ENCODE results near the gene RIMKLA.
A peak's percentile ranks its signal among the peaks of the same experiment; 100 is the strongest.

RIMKLA gene

GRCh38 chr1:42380586-42381279, at the start of gene RIMKLA:
Gene RIMKLA, plus strand, starts transcription at chr1:42380792. Its CDS starts 143 bp downstream, at chr1:42380935.
- DNase-seq = peak; percentile 39

GRCh38 chr1:42332877-42333276, 47.7 kb upstream of the RIMKLA start:
- DNase-seq = no peak

- DNase-seq = no peak
Measured at GRCh38 chr1:42333662-42334239, 46.8 kb upstream of the RIMKLA start.

- DNase-seq = peak; percentile 34
Measured at GRCh38 chr1:42334240-42335049, 46.1 kb upstream of the RIMKLA start.

GRCh38 chr1:42335050-42335808, 45.4 kb upstream of the RIMKLA start, which contains the start of gene FOXJ3:
Gene FOXJ3, minus strand, starts transcription at chr1:42335235. Its CDS starts 24,142 bp downstream, at chr1:42311093.
- DNase-seq = peak; percentile 93

GRCh38 chr1:42335809-42336518, 44.6 kb upstream of the RIMKLA start:
- no peak for DNase-seq

GRCh38 chr1:42336978-42337377, 43.6 kb upstream of the RIMKLA start:
- DNase-seq = no peak

- no peak for DNase-seq
Measured at GRCh38 chr1:42340093-42340492, 40.5 kb upstream of the RIMKLA start.

- no peak for DNase-seq
Measured at GRCh38 chr1:42340901-42341300, 39.7 kb upstream of the RIMKLA start.

GRCh38 chr1:42343049-42343448, 37.5 kb upstream of the RIMKLA start:
- no peak for DNase-seq

GRCh38 chr1:42348498-42348897, 32.1 kb upstream of the RIMKLA start:
- DNase-seq = no peak

GRCh38 chr1:42350086-42350485, 30.5 kb upstream of the RIMKLA start:
- DNase-seq = no peak

- DNase-seq = no peak
Measured at GRCh38 chr1:42358791-42359190, 21.8 kb upstream of the RIMKLA start.

- DNase-seq = no peak
Measured at GRCh38 chr1:42359466-42359865, 21.1 kb upstream of the RIMKLA start.

GRCh38 chr1:42364089-42364488, 16.5 kb upstream of the RIMKLA start:
- DNase-seq = no peak

- DNase-seq = no peak
Measured at GRCh38 chr1:42364542-42364941, 16.1 kb upstream of the RIMKLA start.

GRCh38 chr1:42365118-42365517, 15.5 kb upstream of the RIMKLA start:
- DNase-seq = no peak

- no peak for DNase-seq
Measured at GRCh38 chr1:42368096-42368795, 12.3 kb upstream of the RIMKLA start.

GRCh38 chr1:42369471-42369870, 11.1 kb upstream of the RIMKLA start:
- DNase-seq = no peak

GRCh38 chr1:42370876-42371549, 9.6 kb upstream of the RIMKLA start:
- DNase-seq = no peak

GRCh38 chr1:42372796-42373195, 7.8 kb upstream of the RIMKLA start:
- no peak for DNase-seq

All from stimulated activated CD4-positive, alpha-beta T cell treated with anti-CD3 and anti-CD28 coated beads, Interleukin-4, amount 100 ng/mL, for 24 hours (primary cell).